Measurements from ENCODE around the gene PLEKHD1.
A peak's percentile ranks its signal among the peaks of the same experiment; 100 is the strongest.
"Not testable (repeated sequence)": the region's sequence is repeated elsewhere in the genome, so short reads cannot be mapped to it uniquely, and the experiment has no call there.

Gene PLEKHD1

DNA sequence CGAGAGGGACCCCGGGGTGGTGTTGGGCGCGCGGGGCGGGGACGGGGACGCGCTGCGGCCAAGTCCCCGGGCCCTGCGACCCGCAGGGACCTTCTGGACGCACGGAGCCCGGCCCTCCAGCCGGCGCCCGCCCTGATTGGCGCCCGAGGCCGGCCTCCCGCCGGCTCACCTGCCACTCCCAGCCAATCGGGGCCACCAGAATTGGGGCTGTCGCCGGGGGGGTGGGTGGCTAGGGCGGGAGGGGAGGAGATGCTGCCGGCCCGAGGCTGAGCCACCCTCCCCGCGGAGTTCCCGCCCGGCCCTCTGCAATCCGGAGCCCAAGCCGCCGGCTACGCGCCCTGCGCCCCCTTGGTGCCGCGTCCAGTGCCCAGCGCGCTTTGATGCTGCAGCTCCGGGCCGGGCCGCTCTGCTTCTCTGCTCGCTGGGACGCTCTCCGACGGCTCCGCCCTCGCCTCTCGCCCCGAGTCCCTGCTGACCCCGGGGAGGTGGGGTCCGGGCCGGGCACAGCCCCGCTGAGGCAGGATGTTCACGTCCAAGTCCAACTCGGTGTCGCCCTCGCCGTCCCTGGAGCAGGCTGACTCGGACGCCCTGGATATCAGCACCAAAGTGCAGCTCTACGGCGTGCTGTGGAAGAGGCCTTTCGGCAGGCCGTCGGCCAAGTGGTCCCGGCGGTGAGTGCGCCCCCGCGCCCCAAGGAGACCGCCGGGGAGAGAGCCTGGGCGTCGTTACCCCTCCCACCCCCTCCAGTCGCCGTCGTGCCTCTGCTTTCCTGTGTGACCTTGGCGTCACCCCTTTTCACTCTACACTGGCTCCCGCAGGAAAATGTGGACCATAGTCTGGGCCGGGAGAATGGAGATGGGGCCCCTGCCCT lies at the start of gene PLEKHD1:
PLEKHD1 (plus strand) TSS at position 285 of the 871 bp plus-strand sequence; CDS start at position 523, 238 bp downstream.
- no peak for DNase-seq (ENCODE audit: low read depth in 2 of 2)

DNA sequence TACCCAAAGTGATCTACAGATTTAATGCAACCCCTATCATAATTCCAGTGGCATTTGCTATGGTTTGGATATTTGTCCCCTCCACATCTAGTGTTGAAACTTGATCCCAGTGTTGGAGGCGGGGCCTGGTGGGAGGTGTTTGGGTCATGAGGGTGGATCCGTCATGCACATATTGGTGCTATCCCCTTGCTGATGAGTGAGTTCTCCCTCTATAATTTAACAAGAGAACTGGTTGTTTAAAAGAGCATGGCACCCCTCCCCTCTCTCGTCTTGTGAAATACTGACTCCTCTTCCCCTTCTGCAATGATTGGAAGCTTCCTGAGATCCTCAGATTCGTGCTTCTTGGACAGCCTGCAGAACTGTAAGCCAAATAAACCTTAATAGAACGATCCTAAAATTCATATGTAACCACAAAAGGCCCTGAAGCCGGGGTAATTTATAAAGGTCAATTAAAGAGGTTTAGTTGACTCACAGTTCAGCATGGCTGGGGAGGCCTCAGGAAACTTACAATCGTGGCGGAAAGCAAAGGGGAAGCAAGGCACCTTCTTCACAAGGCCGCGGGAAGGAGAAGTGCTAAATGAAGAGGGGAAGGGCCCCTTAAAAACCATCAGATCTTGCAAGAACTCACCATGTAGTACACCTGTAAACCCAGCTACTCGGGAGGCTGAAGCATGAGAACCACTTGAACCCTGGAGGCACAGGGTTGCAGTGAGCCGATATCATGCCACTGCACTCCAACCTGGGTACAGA lies 44.8 kb upstream of the PLEKHD1 start:
- DNase-seq (ENCODE audit: low read depth in 2 of 2) = no peak

- no peak for DNase-seq (ENCODE audit: low read depth in 2 of 2)
Observed at GRCh38 chr14:69441948-69442347, 42.6 kb upstream of the PLEKHD1 start.

- no peak for DNase-seq (ENCODE audit: low read depth in 2 of 2)
Observed at GRCh38 chr14:69443296-69443805, 41.2 kb upstream of the PLEKHD1 start.

DNA sequence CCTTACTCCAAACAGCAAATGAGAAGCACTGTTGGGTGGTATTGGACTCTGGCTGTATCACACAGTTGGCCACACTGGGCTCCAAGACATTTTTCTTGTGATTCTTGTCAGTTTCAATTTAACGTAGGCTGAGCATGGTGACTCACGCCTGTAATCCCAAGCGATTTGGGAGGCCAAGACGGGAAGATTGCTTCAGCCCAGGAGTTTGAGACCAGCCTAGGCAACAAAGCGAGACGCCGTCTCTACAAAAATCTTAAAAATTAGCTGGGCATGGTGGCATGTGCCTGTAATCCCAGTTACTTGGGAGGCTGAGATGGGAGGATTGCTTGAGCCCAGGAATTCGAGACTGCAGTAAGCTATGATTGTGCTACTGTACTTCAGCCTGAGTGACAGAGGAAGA lies 35.3 kb upstream of the PLEKHD1 start:
- no peak for DNase-seq (ENCODE audit: low read depth in 2 of 2)

DNA sequence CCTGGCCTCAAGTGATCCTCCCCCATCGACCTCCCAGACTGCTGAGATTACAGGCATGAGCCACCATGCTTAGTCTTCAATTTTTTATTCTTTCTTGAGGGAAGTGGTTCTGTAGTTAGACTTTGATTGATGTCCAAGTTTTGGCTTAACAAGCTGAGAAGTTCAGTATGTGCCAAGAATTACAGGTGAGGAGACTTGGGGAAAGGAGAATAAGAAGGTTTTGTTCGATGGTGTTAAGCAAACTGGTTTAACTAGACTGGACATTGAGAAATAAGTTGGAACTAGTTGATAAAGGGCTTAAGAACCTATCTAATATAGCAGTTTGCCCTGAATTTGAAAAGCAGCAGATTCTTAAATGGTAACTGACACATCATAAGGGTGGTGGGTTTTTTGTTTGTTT lies 32.6 kb upstream of the PLEKHD1 start:
- DNase-seq (ENCODE audit: low read depth in 2 of 2) = no peak

DNA sequence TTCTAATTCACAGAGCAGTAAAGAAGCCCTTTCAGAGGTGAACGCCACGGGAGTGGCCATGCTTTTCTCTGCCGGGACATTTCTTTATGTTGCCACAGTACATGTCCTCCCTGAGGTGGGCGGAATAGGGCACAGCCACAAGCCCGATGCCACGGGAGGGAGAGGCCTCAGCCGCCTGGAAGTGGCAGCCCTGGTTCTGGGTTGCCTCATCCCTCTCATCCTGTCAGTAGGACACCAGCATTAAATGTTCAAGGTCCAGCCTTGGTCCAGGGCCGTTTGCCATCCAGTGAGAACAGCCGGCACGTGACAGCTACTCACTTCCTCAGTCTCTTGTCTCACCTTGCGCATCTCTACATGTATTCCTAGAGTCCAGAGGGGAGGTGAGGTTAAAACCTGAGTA lies 26.2 kb upstream of the PLEKHD1 start:
- no peak for DNase-seq (ENCODE audit: low read depth in 2 of 2)

GRCh38 chr14:69459122-69459521 lies 25.4 kb upstream of the PLEKHD1 start:
- DNase-seq (ENCODE audit: low read depth in 2 of 2) = no peak

- DNase-seq (ENCODE audit: low read depth in 2 of 2) = peak; percentile 32 to 40
Observed at GRCh38 chr14:69460093-69460701, 24.3 kb upstream of the PLEKHD1 start.

GRCh38 chr14:69464379-69464778 lies 20.1 kb upstream of the PLEKHD1 start:
- no peak for DNase-seq (ENCODE audit: low read depth in 2 of 2)

GRCh38 chr14:69464829-69465228 lies 19.7 kb upstream of the PLEKHD1 start:
- DNase-seq (ENCODE audit: low read depth in 2 of 2) = no peak

DNA sequence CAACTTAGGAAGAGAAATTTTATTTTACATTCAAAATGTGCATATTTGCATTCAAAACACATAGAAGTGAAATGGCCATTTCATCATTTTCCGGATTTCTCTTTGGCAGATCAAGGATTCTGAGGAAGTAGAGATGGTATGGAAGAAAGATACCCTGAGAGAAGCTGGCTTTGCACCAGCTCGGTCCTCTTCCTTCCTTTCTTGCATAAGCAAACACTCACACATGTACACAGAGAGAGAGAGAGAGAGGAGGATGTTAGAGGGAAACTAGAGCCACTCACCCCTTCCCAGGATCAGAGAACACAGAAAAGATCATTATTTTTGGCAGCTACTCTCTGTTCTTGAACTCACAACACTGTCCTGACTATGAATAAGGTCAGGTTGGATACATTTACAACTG lies 15.6 kb upstream of the PLEKHD1 start:
- no peak for DNase-seq (ENCODE audit: low read depth in 2 of 2)

GRCh38 chr14:69471436-69471835 lies 13.1 kb upstream of the PLEKHD1 start:
- no peak for DNase-seq (ENCODE audit: low read depth in 2 of 2)

DNA sequence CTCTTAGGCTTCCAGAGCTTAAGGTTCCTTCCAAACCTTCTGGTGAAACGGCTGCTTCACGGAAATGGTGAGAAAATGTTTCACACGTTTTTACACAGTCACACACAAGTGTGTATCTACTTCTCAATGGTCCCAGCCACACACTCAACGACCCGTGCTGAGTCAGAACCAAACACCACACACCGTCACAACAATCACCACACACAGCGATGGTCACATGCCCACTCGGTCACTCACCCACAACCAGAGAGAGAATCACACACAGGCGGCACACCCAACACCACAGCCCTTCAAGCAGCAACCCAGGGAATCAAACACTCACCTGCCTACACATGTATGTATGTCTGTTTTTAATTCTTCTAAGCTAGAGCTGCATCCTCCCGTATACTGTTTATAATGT lies 12.6 kb upstream of the PLEKHD1 start:
- DNase-seq (ENCODE audit: low read depth in 2 of 2) = no peak

GRCh38 chr14:69473260-69473659 lies 11.3 kb upstream of the PLEKHD1 start:
- DNase-seq (ENCODE audit: low read depth in 2 of 2) = no peak

DNA sequence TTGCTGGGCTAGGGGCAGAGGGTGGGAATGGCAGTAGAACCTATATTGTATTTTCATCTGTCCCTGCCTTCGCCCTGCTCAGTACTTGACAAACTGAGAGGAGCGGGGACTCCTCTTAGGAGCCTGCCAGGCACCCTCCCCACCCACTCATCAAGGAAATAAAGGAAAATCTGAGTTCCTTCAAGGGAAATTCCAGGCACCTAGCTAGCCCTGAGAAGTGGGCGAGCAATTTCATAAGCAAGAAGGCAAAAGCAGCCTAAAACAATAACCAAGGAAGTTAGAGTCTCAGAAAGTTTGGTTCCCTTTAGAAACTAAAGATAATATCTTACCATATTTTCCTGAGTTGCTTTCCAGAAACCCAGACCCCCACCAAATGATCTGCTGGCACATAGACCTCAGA lies 10.6 kb upstream of the PLEKHD1 start:
- no peak for DNase-seq (ENCODE audit: low read depth in 2 of 2)

DNA sequence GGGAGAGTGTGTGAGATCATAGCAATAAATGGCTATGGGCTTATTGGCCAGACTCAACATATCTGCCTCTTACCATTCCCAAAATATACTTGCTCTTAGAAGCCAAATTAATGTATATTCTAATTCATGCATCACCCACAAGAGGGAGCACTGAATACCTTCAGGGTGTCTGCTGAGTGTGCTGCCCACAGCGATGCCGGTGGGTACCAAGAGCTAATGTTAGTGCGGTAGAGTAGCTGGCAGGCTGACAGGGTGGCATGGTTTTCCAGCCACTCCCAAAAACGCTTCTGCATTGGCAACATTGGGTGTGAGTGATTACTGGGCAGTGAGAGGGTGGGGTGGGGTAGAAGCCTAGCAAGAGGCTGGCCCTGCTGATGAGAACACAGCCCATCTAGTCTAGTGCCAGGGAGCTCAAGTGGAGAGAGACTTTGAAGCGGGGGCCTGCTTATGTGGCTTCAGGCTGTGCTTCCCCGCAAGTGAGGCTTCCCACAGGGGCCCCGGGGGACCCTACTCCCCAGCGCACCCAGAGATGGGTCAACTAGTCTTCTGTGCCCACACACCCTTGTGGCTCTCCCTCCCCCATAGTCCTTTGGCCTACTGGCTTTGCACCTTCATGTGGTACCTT lies 9.2 kb upstream of the PLEKHD1 start:
- DNase-seq (ENCODE audit: low read depth in 2 of 2) = no peak

GRCh38 chr14:69476824-69477450 lies 7.6 kb upstream of the PLEKHD1 start:
- not testable (repeated sequence) for DNase-seq (ENCODE audit: low read depth in 2 of 2)

DNA sequence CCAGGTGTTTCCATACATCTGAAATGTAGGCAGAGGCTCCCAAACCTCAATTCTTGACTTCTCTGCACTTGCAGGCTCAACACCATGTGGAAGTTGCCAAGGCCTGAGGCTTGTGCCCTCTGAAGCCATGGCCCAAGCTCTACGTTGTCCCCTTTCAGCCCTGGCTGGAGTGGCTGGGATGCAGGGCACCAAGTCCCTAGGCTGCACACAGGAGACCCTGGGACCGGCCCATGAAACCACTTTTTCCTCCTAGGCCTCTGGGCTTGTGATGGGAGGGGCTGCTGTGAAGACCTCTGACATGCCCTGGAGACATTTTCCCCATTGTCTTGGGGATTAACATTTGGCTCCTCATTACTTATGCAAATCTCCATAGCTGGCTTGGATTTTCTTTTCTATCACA lies 6.5 kb upstream of the PLEKHD1 start:
- not testable (repeated sequence) for DNase-seq (ENCODE audit: low read depth in 2 of 2)

- DNase-seq (ENCODE audit: low read depth in 2 of 2) = no peak
Observed at GRCh38 chr14:69479696-69480095, 4.8 kb upstream of the PLEKHD1 start.

- DNase-seq (ENCODE audit: low read depth in 2 of 2) = no peak
Observed at GRCh38 chr14:69480136-69480535, 4.4 kb upstream of the PLEKHD1 start.

Measured in stimulated activated CD4-positive, alpha-beta T cell treated with anti-CD3 and anti-CD28 coated beads, Interleukin-1b, Interleukin-23, amount 100 ng/mL, for 4 hours (primary cell).